Left ventricle myocardium inferior (tissue), 1 donor: ENCODE measurements around the gene AKAP6. TPM values are rescaled to one million over a fixed set of nuclear protein-coding genes. Genes with fewer than 3 reads are reported as not detected.

Experiments used
- DNase-seq: peaks from one replicate; pipeline ENCODE4 v3.0.0-alpha.2; 2020
- H3K27ac ChIP-seq: fragments of 200-600 bp; replicated peaks from 2 replicates; pipeline ENCODE4 v1.8.0; 2021
- H3K27me3 ChIP-seq: fragments of 200-600 bp; 2 replicates; pipeline ENCODE4 v1.8.0; 2021; ENCODE audit warnings: low read depth
- H3K36me3 ChIP-seq: fragments of 200-600 bp; 2 replicates; pipeline ENCODE4 v1.8.0; 2021
- H3K4me1 ChIP-seq: fragments of 200-600 bp; 2 replicates; pipeline ENCODE4 v1.8.0; 2021
- H3K4me3 ChIP-seq: fragments of 200-600 bp; 2 replicates; pipeline ENCODE4 v1.8.0; 2021; ENCODE audit warnings: mild to moderate bottlenecking, moderate library complexity
- H3K9me3 ChIP-seq: fragments of 200-600 bp; replicated peaks from 2 replicates; pipeline ENCODE4 v1.8.0; 2021
- intact Hi-C: fragments of 100-400 bp; cut with micrococcal nuclease; formaldehyde crosslinking; loops from one replicate; pipeline ENCODE4 v1.11.0; 2022
- total RNA-seq: library from RNA; stranded (reverse); fragmentation: NEBNext Ultra II Directional; extraction: Animal tissue kit (Norgen Biotek cat#: 25700); gene quantifications from one replicate; pipeline ENCODE4 v1.2.1, GENCODE V29; 2021
- TF ChIP-seq, protein P1 (sequence below): fragments of 200-600 bp; IDR thresholded peaks from 2 replicates; pipeline ENCODE4 v1.8.0; 2021; ENCODE audit warnings: antibody characterized with exemption, mild to moderate bottlenecking, borderline replicate concordance
- donor health status: DM: no; HTN: yes; CAD: no; lungs with severe emphysema.

Gene AKAP6
- total RNA-seq, 1 donor from 2014 or later: 218 TPM

DNA sequence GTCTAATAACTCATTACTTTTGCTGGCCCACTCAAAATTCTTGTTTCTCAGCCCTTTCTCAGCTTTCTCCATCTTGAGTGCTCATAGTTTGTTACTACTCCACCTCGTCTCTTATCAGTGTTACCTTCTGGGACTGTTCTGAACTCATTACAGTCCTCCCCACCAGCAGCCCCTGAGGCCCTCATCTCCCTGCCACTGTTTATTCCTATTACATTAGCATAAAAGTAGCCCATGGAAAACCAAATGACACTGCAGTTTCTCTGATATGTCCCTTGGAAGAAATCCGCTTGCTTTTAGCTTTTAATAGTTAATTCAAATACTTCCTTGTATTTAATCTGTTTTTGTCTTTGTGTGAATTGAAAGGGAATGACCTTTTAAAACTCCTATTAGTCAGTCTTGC is 7.6 kb downstream of the AKAP6 start:
- Histone ChIP-seq H3K4me3 (no peak overlapping the region), H3K36me3 (no peaks in the 10 kb centered on the region), H3K27ac (no peak overlapping the region), H3K9me3 (no peaks in the 10 kb centered on the region), H3K4me1 (no peaks in the 10 kb centered on the region), H3K27me3 (no peaks in the 10 kb centered on the region)
- intact Hi-C loops: no loop called here
- TF ChIP-seq, protein P1, sequence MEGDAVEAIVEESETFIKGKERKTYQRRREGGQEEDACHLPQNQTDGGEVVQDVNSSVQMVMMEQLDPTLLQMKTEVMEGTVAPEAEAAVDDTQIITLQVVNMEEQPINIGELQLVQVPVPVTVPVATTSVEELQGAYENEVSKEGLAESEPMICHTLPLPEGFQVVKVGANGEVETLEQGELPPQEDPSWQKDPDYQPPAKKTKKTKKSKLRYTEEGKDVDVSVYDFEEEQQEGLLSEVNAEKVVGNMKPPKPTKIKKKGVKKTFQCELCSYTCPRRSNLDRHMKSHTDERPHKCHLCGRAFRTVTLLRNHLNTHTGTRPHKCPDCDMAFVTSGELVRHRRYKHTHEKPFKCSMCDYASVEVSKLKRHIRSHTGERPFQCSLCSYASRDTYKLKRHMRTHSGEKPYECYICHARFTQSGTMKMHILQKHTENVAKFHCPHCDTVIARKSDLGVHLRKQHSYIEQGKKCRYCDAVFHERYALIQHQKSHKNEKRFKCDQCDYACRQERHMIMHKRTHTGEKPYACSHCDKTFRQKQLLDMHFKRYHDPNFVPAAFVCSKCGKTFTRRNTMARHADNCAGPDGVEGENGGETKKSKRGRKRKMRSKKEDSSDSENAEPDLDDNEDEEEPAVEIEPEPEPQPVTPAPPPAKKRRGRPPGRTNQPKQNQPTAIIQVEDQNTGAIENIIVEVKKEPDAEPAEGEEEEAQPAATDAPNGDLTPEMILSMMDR: no peak
- no peak for DNase-seq

DNA sequence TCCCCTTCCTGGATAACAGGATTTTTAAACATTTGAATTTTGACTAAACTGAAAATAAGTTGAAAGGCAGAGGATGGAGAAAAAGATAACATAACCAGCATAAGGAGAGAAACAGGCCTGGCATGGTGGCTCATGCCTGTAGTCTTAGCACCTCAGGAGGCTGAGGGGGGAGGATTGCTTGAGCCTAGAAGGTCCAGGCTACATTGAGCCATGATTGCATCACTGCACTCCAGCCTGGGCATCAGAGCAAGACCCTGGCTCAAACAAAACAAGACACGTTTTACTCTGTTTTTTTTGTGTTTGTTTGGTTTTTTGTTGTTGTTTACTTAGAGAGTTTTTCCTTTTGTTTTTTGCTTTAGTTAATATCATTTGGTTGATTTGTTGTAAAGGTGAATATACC is 8.7 kb downstream of the AKAP6 start:
- no peak for DNase-seq
- Histone ChIP-seq H3K4me1 (no peaks in the 10 kb centered on the region), H3K27ac (no peak overlapping the region), H3K9me3 (no peaks in the 10 kb centered on the region), H3K4me3 (no peak overlapping the region), H3K27me3 (no peaks in the 10 kb centered on the region), H3K36me3 (no peaks in the 10 kb centered on the region)
- intact Hi-C loops: no loop called here
- TF ChIP-seq, protein P1: no peak

DNA sequence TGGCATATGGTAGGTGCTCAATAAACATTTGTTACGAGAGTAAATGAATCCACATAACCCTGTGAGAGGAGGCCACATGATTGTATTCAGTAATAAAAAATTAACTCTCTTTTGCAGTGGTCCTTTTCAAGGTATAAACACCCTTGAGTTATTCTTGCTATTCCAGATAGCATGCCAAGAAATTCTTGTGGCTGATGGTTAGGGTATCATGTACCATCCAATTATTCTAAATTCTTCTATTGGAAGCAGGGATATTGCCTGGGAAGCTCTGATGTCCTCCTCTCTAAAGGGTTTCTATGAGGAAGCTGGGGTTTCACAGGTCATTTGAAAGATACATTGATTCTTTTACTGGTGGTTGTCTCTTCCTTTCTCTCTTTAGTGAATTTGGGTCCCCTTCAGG is 10.1 kb downstream of the AKAP6 start:
- H3K27me3 ChIP-seq: no peaks in the 10 kb centered on the region
- no peak overlapping the region for H3K4me3 ChIP-seq
- TF ChIP-seq, protein P1: no peak
- no peak overlapping the region for H3K27ac ChIP-seq
- no peak for DNase-seq
- no peaks in the 10 kb centered on the region for H3K4me1 ChIP-seq
- H3K36me3 ChIP-seq: no peaks in the 10 kb centered on the region
- no peaks in the 10 kb centered on the region for H3K9me3 ChIP-seq
- intact Hi-C loops: no loop called here

DNA sequence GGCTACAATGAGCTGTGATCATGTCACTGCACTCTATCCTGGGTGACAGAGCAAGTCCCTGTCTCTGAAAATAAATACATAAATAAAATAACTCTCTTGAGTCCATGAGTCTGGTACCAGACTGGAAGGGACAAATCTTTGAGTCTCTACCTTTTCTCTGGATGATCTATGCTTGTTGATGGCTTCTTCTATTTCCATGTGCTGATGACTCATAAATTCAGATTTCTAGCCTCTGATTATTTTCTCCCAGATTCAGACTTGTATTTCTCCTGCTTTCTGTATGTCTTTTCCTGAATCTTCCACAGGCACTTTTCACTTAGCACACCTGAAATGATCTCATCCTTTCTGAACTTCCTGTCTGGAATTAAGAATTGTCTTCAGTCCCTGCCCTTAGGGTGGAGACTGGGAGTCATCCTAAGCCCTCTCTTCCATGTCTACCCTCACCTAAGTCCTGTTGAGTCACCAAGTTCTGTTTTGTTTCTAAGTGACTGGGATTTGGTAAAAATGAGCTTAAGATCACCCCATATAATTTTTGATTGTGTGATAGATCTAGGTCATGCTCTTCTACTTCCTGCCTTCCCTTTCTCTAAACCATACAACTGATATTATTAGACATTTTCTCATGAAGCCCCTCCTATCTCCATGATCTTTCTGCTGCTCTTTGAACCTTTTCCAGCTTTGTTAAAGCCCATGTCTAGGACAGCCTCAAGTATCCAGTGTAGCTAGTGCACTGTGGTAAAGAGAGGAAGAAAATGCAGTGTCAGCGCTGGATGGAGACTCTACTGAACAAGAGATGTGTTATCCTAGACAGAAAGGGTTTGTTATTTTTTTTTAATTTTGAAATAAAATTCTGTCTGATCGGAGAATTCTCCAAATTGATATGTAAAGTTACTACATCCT is 13.1 kb downstream of the AKAP6 start:
- no peaks in the 10 kb centered on the region for H3K27me3 ChIP-seq
- H3K27ac ChIP-seq: no peak overlapping the region
- TF ChIP-seq, protein P1: no peak
- H3K9me3 ChIP-seq: no peaks in the 10 kb centered on the region
- H3K36me3 ChIP-seq: no peaks in the 10 kb centered on the region
- intact Hi-C loops: no loop called here
- peaks cover 5% of the 10 kb centered on the region for H3K4me1 ChIP-seq
- DNase-seq: no peak
- no peak overlapping the region for H3K4me3 ChIP-seq

DNA sequence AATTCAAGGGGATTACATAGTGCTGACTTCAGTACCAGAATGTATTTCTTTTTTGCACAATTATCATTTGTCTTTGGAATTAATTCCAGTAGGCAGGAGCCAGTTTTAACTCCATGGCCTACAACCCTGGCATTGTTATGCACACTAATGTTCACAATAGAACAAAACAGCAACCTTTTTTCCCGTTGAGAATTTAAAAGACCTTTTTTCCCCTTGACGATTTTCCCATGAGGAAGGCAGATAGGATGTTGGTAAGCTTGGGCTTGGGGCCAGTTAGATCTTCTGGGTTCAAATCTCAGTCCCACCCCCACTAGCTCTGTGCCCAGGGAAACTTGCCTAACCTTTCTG is 13.7 kb downstream of the AKAP6 start:
- H3K27ac ChIP-seq: no peak overlapping the region
- H3K27me3 ChIP-seq: no peaks in the 10 kb centered on the region
- intact Hi-C loops: no loop called here
- H3K4me3 ChIP-seq: no peak overlapping the region
- H3K9me3 ChIP-seq: no peaks in the 10 kb centered on the region
- TF ChIP-seq, protein P1: no peak
- no peaks in the 10 kb centered on the region for H3K36me3 ChIP-seq
- DNase-seq: no peak
- H3K4me1 ChIP-seq: peaks cover 5% of the 10 kb centered on the region
